ENCODE data around the gene GPC6.

- TF ChIP-seq, protein P1, sequence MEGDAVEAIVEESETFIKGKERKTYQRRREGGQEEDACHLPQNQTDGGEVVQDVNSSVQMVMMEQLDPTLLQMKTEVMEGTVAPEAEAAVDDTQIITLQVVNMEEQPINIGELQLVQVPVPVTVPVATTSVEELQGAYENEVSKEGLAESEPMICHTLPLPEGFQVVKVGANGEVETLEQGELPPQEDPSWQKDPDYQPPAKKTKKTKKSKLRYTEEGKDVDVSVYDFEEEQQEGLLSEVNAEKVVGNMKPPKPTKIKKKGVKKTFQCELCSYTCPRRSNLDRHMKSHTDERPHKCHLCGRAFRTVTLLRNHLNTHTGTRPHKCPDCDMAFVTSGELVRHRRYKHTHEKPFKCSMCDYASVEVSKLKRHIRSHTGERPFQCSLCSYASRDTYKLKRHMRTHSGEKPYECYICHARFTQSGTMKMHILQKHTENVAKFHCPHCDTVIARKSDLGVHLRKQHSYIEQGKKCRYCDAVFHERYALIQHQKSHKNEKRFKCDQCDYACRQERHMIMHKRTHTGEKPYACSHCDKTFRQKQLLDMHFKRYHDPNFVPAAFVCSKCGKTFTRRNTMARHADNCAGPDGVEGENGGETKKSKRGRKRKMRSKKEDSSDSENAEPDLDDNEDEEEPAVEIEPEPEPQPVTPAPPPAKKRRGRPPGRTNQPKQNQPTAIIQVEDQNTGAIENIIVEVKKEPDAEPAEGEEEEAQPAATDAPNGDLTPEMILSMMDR (IDR thresholded peaks at IDR 0.05; ENCODE audit: extremely low read depth in 1 of 2, insufficient read depth in 1 of 2, low read depth in 1 of 2, low read length in 2 of 2): no peak
- no peak for TF ChIP-seq GATA2 (IDR thresholded peaks at IDR 0.05; ENCODE audit: insufficient read depth, insufficient read length, low read depth, low read length)
These were observed 544.6 kb downstream of the GPC6 start for GRCh38 chr13:93771227-93771626.

Data from endothelial cell of umbilical vein (primary cell).